HEK293 (cell line): ENCODE results near the gene NPW.

Experiments
- CTCF ChIA-PET: fragments of 350-600 bp; formaldehyde crosslinking; extraction: SDS; loops from one replicate; lab custom pipeline; 2021; ENCODE audit warnings: antibody characterized with exemption; lab: Yijun Ruan, JAX
- POLR2A ChIA-PET: fragments of 300-600 bp; formaldehyde crosslinking; extraction: SDS; loops from one replicate; lab custom pipeline; 2020; ENCODE audit warnings: antibody characterized with exemption, inconsistent platforms; lab: Yijun Ruan, JAX
- H3K27ac ChIP-seq: fragments of 200-500 bp; sonication (Bioruptor generic); 2 replicates; pipeline ENCODE4 v1.5.1; 2014; ENCODE audit warnings: low read depth, low read length, control low read depth, inconsistent platforms; ENCODE audit errors: extremely low read depth
- H3K36me3 ChIP-seq, 2 experiments: fragments of 200-500 bp in 1 of 2; sonication (Bioruptor generic) in 1 of 2; 1 replicate in 1 of 2; 2 replicates in 1 of 2; pipeline ENCODE4 v1.5.1; 2014 to 2017; ENCODE audit warnings: inconsistent platforms in 2 of 2, low read length in 2 of 2; ENCODE audit not compliant: control insufficient read depth in 2 of 2, insufficient read depth in 1 of 2
- H3K4me1 ChIP-seq: fragments of 200-500 bp; sonication (Bioruptor generic); 2 replicates; pipeline ENCODE4 v1.5.1; 2014; ENCODE audit warnings: mild to moderate bottlenecking, low read length, inconsistent platforms; ENCODE audit not compliant: control insufficient read depth, insufficient read depth
- H3K4me3 ChIP-seq: 2 replicates; pipeline ENCODE4 v1.5.1; 2011; ENCODE audit warnings: low read depth, mild to moderate bottlenecking, control low read depth, low read length, moderate library complexity
- H3K9me3 ChIP-seq: fragments of 200-500 bp; sonication (Bioruptor generic); 2 replicates; pipeline ENCODE4 v1.5.1; 2014; ENCODE audit warnings: low read depth, low read length, inconsistent platforms; ENCODE audit not compliant: control insufficient read depth, insufficient read depth
- KLF1 ChIP-seq: fragments of 450-650 bp; formaldehyde crosslinking; IDR thresholded peaks from 2 replicates; pipeline ENCODE4 v1.5.1; 2016; ENCODE audit warnings: missing biosample characterization, missing genetic modification characterization
- ZBTB1 ChIP-seq: fragments of 450-650 bp; formaldehyde crosslinking; IDR thresholded peaks from 2 replicates; pipeline ENCODE4 v1.5.1; 2016; ENCODE audit warnings: missing biosample characterization, missing genetic modification characterization
- ZEB2 ChIP-seq: fragments of 450-650 bp; formaldehyde crosslinking; IDR thresholded peaks from 2 replicates; pipeline ENCODE4 v1.5.1; 2016; ENCODE audit warnings: missing biosample characterization, missing genetic modification characterization
- ZFHX2 ChIP-seq: fragments of 450-650 bp; formaldehyde crosslinking; conservative IDR thresholded peaks from 2 replicates; pipeline ENCODE4 v1.5.1; 2016; ENCODE audit warnings: missing biosample characterization, missing genetic modification characterization
- ZNF211 ChIP-seq: fragments of 450-650 bp; formaldehyde crosslinking; IDR thresholded peaks from 2 replicates; pipeline ENCODE4 v1.5.1; 2016; ENCODE audit warnings: low read depth, missing biosample characterization, missing genetic modification characterization
- ZNF274 ChIP-seq, 2 experiments: fragments of 200-500 bp in 1 of 2; fragments of 450-650 bp in 1 of 2; sonication (Bioruptor generic) in 1 of 2; formaldehyde crosslinking in 1 of 2; IDR thresholded peaks; 2 replicates each; pipeline versions ENCODE4 v1.5.1 to v1.6.1; 2014 to 2016; ENCODE audit warnings: borderline replicate concordance in 1 of 2, inconsistent platforms in 1 of 2, low read length in 1 of 2, missing biosample characterization in 1 of 2, missing genetic modification characterization in 1 of 2
- ZNF292 ChIP-seq: fragments of 450-650 bp; formaldehyde crosslinking; IDR thresholded peaks from 2 replicates; pipeline ENCODE4 v1.5.1; 2016; ENCODE audit warnings: low read depth, missing biosample characterization, missing genetic modification characterization, borderline replicate concordance
- ZNF37A ChIP-seq: fragments of 450-650 bp; IDR thresholded peaks from 2 replicates; pipeline ENCODE4 v1.5.1; 2018; ENCODE audit warnings: missing biosample characterization, missing genetic modification characterization
- ZNF394 ChIP-seq: fragments of 450-650 bp; formaldehyde crosslinking; IDR thresholded peaks from 2 replicates; pipeline ENCODE4 v1.5.1; 2016; ENCODE audit warnings: missing biosample characterization, missing genetic modification characterization, mild to moderate bottlenecking, moderate library complexity, borderline replicate concordance
- ZNF501 ChIP-seq: fragments of 450-650 bp; formaldehyde crosslinking; IDR thresholded peaks from 2 replicates; pipeline ENCODE4 v1.5.1; 2016; ENCODE audit warnings: missing biosample characterization, missing genetic modification characterization
- ZNF571 ChIP-seq: fragments of 450-650 bp; formaldehyde crosslinking; IDR thresholded peaks from 2 replicates; pipeline ENCODE4 v1.5.0; 2017; ENCODE audit warnings: missing biosample characterization, missing genetic modification characterization
- ZNF76 ChIP-seq: fragments of 450-650 bp; formaldehyde crosslinking; IDR thresholded peaks from 2 replicates; pipeline ENCODE4; 2016; ENCODE audit warnings: low read depth, missing biosample characterization, missing genetic modification characterization, borderline replicate concordance
- ZNF777 ChIP-seq: fragments of 450-650 bp; formaldehyde crosslinking; IDR thresholded peaks from 2 replicates; pipeline ENCODE4 v1.5.1; 2017; ENCODE audit warnings: missing biosample characterization, missing genetic modification characterization, borderline replicate concordance
- TF ChIP-seq, protein P1 (sequence below): fragments of 450-650 bp; formaldehyde crosslinking; conservative IDR thresholded peaks from 2 replicates; pipeline ENCODE4 v1.5.1; 2016; ENCODE audit warnings: low read depth, missing biosample characterization, missing genetic modification characterization
- TF ChIP-seq, protein P2 (sequence below): fragments of 450-650 bp; formaldehyde crosslinking; IDR thresholded peaks from 2 replicates; pipeline ENCODE4 v1.5.1; 2016; ENCODE audit warnings: missing biosample characterization, missing genetic modification characterization
- TF ChIP-seq, protein P3 (sequence below): fragments of 450-650 bp; formaldehyde crosslinking; IDR thresholded peaks from 2 replicates; pipeline ENCODE4 v1.5.1; 2016; ENCODE audit warnings: missing biosample characterization, missing genetic modification characterization
- TF ChIP-seq, protein P4 (sequence below): fragments of 450-650 bp; formaldehyde crosslinking; IDR thresholded peaks from 2 replicates; pipeline ENCODE4 v1.5.1; 2016; ENCODE audit warnings: missing biosample characterization, missing genetic modification characterization
- TF ChIP-seq, protein P5 (sequence below): fragments of 450-650 bp; formaldehyde crosslinking; optimal IDR thresholded peaks from 2 replicates; pipeline ENCODE3; 2016; ENCODE audit warnings: missing biosample characterization, mild to moderate bottlenecking, missing genetic modification characterization
- TF ChIP-seq, protein P6 (sequence below): fragments of 450-650 bp; formaldehyde crosslinking; IDR thresholded peaks from 2 replicates; pipeline ENCODE4 v1.5.1; 2016; ENCODE audit warnings: missing biosample characterization, missing genetic modification characterization, low read depth

The NPW gene

DNA sequence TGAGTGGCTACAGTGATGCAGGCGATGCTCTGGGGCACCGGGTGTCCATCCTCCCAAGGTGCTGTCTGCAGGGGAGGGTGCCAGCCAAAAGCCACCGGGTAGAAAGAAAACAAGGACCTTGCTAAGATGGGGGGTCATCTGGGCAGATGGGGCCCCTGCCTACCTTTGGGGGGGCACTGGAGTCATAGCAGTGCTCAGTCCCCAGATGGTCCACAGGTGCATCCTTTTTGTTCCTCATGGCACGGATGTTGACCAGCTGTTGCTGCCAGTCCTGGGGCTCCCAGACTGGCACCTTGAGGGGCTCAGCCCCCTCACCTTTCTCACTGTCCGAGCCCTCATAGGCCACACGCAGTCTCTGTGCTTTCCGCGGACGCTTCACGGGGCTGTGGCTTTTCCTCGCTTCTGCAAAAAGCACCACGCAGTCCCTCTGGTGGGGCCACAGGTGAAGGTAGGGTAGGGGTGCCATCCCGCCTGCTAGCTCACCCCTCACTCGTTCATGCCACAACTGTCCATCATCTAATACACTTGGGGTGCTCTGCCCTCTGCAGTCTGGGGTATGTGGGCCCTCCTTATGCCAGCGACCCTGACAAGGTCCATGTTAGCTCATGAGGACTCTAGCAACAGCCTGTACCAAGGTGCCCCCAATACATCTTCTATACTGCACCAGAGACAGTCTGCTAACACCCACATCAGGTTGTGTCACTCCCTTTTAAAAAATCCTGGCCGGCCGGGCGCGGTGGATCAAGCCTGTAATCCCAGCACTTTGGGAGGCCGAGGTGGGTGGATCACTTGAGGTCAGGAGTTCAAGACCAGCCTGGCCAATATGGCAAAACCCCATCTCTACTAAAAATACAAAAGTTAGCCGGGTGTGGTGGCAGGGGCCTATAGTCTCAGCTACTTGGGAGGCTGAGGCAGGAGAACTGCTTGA, 26.6 kb downstream of the NPW start:
- ChIA-PET POLR2A (interaction anchor here (1.6 to 3.3 kb wide), 2 partner anchors 19 to 109 kb away, joined by 15 to 37 read pairs; partner anchors contain the start of genes NHERF2 and TRAF7), CTCF (interaction anchor here (0.6 to 2.6 kb wide), 7 partner anchors 14 to 133 kb away, joined by 3 to 12 read pairs (median 5); no protein-coding TSS in a partner anchor)
- Histone ChIP-seq H3K9me3 (no peaks in the 10 kb centered on the region), H3K4me3 (no peak overlapping the region), H3K27ac (no peak overlapping the region), H3K4me1 (no peaks in the 10 kb centered on the region), H3K36me3 (peaks cover 13 to 24% of the 10 kb centered on the region in 2 experiments; a peak in 2 of 3 replicates)
- TF ChIP-seq ZNF777 (no peak), KLF1 (tag by site-specific recombination) (peak; percentile 22; the same call in 1 of the 2 replicates), ZNF211 (no peak), ZNF394 (tag by site-specific recombination) (no peak), ZNF292 (tag by site-specific recombination) (no peak), ZBTB1 (tag by site-specific recombination) (no peak), ZNF571 (no peak), ZEB2 (tag by site-specific recombination) (no peak), ZNF76 (no peak), ZNF37A (tag by site-specific recombination) (no peak), ZFHX2 (tag by site-specific recombination) (peak; percentile 55), ZNF274 (IDR thresholded peaks at IDR 0.05; ENCODE audit: low read length) (no peak), ZNF274 (tag by site-specific recombination; IDR thresholded peaks at IDR 0.05; ENCODE audit: borderline replicate concordance) (no peak), ZNF501 (tag by site-specific recombination) (no peak)
- TF ChIP-seq, protein P1, sequence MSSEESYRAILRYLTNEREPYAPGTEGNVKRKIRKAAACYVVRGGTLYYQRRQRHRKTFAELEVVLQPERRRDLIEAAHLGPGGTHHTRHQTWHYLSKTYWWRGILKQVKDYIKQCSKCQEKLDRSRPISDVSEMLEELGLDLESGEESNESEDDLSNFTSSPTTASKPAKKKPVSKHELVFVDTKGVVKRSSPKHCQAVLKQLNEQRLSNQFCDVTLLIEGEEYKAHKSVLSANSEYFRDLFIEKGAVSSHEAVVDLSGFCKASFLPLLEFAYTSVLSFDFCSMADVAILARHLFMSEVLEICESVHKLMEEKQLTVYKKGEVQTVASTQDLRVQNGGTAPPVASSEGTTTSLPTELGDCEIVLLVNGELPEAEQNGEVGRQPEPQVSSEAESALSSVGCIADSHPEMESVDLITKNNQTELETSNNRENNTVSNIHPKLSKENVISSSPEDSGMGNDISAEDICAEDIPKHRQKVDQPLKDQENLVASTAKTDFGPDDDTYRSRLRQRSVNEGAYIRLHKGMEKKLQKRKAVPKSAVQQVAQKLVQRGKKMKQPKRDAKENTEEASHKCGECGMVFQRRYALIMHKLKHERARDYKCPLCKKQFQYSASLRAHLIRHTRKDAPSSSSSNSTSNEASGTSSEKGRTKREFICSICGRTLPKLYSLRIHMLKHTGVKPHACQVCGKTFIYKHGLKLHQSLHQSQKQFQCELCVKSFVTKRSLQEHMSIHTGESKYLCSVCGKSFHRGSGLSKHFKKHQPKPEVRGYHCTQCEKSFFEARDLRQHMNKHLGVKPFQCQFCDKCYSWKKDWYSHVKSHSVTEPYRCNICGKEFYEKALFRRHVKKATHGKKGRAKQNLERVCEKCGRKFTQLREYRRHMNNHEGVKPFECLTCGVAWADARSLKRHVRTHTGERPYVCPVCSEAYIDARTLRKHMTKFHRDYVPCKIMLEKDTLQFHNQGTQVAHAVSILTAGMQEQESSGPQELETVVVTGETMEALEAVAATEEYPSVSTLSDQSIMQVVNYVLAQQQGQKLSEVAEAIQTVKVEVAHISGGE (tag by site-specific recombination) = no peak
- TF ChIP-seq, protein P2, sequence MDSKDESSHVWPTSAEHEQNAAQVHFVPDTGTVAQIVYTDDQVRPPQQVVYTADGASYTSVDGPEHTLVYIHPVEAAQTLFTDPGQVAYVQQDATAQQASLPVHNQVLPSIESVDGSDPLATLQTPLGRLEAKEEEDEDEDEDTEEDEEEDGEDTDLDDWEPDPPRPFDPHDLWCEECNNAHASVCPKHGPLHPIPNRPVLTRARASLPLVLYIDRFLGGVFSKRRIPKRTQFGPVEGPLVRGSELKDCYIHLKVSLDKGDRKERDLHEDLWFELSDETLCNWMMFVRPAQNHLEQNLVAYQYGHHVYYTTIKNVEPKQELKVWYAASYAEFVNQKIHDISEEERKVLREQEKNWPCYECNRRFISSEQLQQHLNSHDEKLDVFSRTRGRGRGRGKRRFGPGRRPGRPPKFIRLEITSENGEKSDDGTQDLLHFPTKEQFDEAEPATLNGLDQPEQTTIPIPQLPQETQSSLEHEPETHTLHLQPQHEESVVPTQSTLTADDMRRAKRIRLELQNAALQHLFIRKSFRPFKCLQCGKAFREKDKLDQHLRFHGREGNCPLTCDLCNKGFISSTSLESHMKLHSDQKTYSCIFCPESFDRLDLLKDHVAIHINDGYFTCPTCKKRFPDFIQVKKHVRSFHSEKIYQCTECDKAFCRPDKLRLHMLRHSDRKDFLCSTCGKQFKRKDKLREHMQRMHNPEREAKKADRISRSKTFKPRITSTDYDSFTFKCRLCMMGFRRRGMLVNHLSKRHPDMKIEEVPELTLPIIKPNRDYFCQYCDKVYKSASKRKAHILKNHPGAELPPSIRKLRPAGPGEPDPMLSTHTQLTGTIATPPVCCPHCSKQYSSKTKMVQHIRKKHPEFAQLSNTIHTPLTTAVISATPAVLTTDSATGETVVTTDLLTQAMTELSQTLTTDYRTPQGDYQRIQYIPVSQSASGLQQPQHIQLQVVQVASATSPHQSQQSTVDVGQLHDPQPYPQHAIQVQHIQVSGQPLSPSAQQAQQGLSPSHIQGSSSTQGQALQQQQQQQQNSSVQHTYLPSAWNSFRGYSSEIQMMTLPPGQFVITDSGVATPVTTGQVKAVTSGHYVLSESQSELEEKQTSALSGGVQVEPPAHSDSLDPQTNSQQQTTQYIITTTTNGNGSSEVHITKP (tag by site-specific recombination) = no peak
- TF ChIP-seq, protein P3, sequence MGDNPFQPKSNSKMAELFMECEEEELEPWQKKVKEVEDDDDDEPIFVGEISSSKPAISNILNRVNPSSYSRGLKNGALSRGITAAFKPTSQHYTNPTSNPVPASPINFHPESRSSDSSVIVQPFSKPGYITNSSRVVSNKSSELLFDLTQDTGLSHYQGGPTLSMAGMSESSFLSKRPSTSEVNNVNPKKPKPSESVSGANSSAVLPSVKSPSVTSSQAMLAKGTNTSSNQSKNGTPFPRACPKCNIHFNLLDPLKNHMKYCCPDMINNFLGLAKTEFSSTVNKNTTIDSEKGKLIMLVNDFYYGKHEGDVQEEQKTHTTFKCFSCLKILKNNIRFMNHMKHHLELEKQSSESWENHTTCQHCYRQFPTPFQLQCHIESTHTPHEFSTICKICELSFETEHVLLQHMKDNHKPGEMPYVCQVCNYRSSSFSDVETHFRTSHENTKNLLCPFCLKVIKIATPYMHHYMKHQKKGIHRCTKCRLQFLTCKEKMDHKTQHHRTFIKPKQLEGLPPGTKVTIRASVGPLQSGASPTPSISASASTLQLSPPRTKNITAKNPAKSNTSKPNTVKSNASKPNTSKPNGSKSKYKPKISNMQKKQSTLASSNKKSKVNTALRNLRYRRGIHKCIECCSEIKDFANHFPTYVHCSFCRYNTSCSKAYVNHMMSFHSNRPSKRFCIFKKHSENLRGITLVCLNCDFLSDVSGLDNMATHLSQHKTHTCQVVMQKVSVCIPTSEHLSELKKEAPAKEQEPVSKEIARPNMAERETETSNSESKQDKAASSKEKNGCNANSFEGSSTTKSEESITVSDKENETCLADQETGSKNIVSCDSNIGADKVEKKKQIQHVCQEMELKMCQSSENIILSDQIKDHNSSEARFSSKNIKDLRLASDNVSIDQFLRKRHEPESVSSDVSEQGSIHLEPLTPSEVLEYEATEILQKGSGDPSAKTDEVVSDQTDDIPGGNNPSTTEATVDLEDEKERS (tag by site-specific recombination) = no peak
- TF ChIP-seq, protein P4, sequence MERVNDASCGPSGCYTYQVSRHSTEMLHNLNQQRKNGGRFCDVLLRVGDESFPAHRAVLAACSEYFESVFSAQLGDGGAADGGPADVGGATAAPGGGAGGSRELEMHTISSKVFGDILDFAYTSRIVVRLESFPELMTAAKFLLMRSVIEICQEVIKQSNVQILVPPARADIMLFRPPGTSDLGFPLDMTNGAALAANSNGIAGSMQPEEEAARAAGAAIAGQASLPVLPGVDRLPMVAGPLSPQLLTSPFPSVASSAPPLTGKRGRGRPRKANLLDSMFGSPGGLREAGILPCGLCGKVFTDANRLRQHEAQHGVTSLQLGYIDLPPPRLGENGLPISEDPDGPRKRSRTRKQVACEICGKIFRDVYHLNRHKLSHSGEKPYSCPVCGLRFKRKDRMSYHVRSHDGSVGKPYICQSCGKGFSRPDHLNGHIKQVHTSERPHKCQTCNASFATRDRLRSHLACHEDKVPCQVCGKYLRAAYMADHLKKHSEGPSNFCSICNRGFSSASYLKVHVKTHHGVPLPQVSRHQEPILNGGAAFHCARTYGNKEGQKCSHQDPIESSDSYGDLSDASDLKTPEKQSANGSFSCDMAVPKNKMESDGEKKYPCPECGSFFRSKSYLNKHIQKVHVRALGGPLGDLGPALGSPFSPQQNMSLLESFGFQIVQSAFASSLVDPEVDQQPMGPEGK = peak; percentile 34; the same call in 1 of the 2 replicates
- TF ChIP-seq, protein P5, sequence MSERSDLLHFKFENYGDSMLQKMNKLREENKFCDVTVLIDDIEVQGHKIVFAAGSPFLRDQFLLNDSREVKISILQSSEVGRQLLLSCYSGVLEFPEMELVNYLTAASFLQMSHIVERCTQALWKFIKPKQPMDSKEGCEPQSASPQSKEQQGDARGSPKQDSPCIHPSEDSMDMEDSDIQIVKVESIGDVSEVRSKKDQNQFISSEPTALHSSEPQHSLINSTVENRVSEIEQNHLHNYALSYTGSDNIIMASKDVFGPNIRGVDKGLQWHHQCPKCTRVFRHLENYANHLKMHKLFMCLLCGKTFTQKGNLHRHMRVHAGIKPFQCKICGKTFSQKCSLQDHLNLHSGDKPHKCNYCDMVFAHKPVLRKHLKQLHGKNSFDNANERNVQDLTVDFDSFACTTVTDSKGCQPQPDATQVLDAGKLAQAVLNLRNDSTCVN (tag by site-specific recombination) = no peak
- TF ChIP-seq, protein P6, sequence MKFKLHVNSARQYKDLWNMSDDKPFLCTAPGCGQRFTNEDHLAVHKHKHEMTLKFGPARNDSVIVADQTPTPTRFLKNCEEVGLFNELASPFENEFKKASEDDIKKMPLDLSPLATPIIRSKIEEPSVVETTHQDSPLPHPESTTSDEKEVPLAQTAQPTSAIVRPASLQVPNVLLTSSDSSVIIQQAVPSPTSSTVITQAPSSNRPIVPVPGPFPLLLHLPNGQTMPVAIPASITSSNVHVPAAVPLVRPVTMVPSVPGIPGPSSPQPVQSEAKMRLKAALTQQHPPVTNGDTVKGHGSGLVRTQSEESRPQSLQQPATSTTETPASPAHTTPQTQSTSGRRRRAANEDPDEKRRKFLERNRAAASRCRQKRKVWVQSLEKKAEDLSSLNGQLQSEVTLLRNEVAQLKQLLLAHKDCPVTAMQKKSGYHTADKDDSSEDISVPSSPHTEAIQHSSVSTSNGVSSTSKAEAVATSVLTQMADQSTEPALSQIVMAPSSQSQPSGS (tag by site-specific recombination) = no peak
